Stimulated activated CD8-positive, alpha-beta memory T cell treated with anti-CD3 and anti-CD28 coated beads, Interleukin-15, amount 100 ng/mL, for 24 hours (primary cell): ENCODE results near the gene SH3BP5L.
"Not testable (repeated sequence)": the region's sequence is repeated elsewhere in the genome, so short reads cannot be mapped to it uniquely, and the experiment has no call there.

Experiments
- DNase-seq: peaks from one replicate; pipeline ENCODE4 v3.0.0-alpha.2; 2020; ENCODE audit warnings: low read depth

The SH3BP5L gene

GRCh38 chr1:248810000-248810726, 15.6 kb downstream of the SH3BP5L start:
- no peak for DNase-seq

GRCh38 chr1:248808876-248809275, 16.8 kb downstream of the SH3BP5L start:
- no peak for DNase-seq

- DNase-seq, result no peak
Observed at GRCh38 chr1:248807067-248807737, 18.5 kb downstream of the SH3BP5L start.

GRCh38 chr1:248805876-248806275, 19.8 kb downstream of the SH3BP5L start:
- DNase-seq, result no peak

- DNase-seq, result no peak
Observed at GRCh38 chr1:248804771-248805681, 20.7 kb downstream of the SH3BP5L start.

- DNase-seq, result not testable (repeated sequence)
Observed at GRCh38 chr1:248803501-248803900, 22.2 kb downstream of the SH3BP5L start.

GRCh38 chr1:248802454-248802853, 23.3 kb downstream of the SH3BP5L start:
- DNase-seq, result no peak

- DNase-seq, result no peak
Observed at GRCh38 chr1:248800459-248800858, 25.3 kb downstream of the SH3BP5L start.

GRCh38 chr1:248798791-248799190, 26.9 kb downstream of the SH3BP5L start:
- DNase-seq, result no peak

GRCh38 chr1:248794663-248795062, 31.1 kb downstream of the SH3BP5L start:
- not testable (repeated sequence) for DNase-seq

GRCh38 chr1:248793592-248793991, 32.1 kb downstream of the SH3BP5L start:
- DNase-seq, result no peak

- no peak for DNase-seq
Observed at GRCh38 chr1:248792342-248792741, 33.4 kb downstream of the SH3BP5L start.

GRCh38 chr1:248791010-248791409, 34.7 kb downstream of the SH3BP5L start:
- no peak for DNase-seq

- DNase-seq, result no peak
Observed at GRCh38 chr1:248790456-248790855, 35.3 kb downstream of the SH3BP5L start.

- not testable (repeated sequence) for DNase-seq
Observed at GRCh38 chr1:248789337-248789736, 36.4 kb downstream of the SH3BP5L start.

- no peak for DNase-seq
Observed at GRCh38 chr1:248788327-248788726, 37.4 kb downstream of the SH3BP5L start.

- no peak for DNase-seq
Observed at GRCh38 chr1:248787430-248787829, 38.3 kb downstream of the SH3BP5L start.

GRCh38 chr1:248786156-248786555, 39.6 kb downstream of the SH3BP5L start:
- DNase-seq, result no peak

- DNase-seq, result no peak
Observed at GRCh38 chr1:248783367-248783766, 42.3 kb downstream of the SH3BP5L start.

GRCh38 chr1:248782416-248783141, 43.1 kb downstream of the SH3BP5L start:
- DNase-seq, result no peak

GRCh38 chr1:248779350-248779749, 46.4 kb downstream of the SH3BP5L start:
- DNase-seq, result no peak

- no peak for DNase-seq
Observed at GRCh38 chr1:248778906-248779305, 46.8 kb downstream of the SH3BP5L start.
